ENCODE results near the gene HSD17B14. TPM values are rescaled to one million over a fixed set of nuclear protein-coding genes. Genes with fewer than 3 reads are reported as not detected.

The HSD17B14 gene
- total RNA-seq, 1 donor from 2014 or later, result 65.6 TPM

DNA sequence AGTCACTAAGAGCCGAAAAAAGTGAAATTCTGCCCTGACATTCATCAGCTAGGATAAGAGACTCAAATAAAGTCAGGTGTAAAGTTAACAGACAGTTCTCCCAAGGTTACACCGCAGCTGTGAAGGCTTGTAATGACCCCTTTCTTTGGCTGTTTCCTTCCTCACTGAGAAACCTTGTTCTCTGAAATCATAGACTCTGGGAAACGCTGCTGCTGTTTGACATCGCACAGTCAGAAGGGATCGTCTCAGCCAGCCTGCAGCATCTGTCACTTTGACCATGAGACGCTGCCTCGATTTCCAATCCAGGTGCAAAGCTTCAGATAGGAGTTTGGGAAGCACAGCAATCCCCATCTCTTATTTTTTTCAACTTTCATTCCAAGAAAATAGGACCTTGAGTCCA lies 26.1 kb downstream of the HSD17B14 start:
- H3K36me3 Mint-ChIP-seq (ENCODE audit: low read depth, unreplicated experiment), result peaks cover 9% of the 10 kb centered on the region
- H3K27me3 Mint-ChIP-seq (ENCODE audit: unreplicated experiment), result peaks cover 13% of the 10 kb centered on the region
- TF ChIP-seq, protein P1, sequence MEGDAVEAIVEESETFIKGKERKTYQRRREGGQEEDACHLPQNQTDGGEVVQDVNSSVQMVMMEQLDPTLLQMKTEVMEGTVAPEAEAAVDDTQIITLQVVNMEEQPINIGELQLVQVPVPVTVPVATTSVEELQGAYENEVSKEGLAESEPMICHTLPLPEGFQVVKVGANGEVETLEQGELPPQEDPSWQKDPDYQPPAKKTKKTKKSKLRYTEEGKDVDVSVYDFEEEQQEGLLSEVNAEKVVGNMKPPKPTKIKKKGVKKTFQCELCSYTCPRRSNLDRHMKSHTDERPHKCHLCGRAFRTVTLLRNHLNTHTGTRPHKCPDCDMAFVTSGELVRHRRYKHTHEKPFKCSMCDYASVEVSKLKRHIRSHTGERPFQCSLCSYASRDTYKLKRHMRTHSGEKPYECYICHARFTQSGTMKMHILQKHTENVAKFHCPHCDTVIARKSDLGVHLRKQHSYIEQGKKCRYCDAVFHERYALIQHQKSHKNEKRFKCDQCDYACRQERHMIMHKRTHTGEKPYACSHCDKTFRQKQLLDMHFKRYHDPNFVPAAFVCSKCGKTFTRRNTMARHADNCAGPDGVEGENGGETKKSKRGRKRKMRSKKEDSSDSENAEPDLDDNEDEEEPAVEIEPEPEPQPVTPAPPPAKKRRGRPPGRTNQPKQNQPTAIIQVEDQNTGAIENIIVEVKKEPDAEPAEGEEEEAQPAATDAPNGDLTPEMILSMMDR (IDR thresholded peaks at IDR 0.05; ENCODE audit: unreplicated experiment), result no peak
- DNase-seq (ENCODE audit: low spot score), result no peak
- peaks cover 17% of the 10 kb centered on the region for H3K4me1 Mint-ChIP-seq (ENCODE audit: unreplicated experiment)
- no peak overlapping the region for H3K27ac Mint-ChIP-seq (ENCODE audit: unreplicated experiment)
- no peaks in the 10 kb centered on the region for H3K9me3 Mint-ChIP-seq (ENCODE audit: unreplicated experiment)
- H3K4me3 Mint-ChIP-seq (ENCODE audit: unreplicated experiment), result peak overlapping the region; percentile 81

DNA sequence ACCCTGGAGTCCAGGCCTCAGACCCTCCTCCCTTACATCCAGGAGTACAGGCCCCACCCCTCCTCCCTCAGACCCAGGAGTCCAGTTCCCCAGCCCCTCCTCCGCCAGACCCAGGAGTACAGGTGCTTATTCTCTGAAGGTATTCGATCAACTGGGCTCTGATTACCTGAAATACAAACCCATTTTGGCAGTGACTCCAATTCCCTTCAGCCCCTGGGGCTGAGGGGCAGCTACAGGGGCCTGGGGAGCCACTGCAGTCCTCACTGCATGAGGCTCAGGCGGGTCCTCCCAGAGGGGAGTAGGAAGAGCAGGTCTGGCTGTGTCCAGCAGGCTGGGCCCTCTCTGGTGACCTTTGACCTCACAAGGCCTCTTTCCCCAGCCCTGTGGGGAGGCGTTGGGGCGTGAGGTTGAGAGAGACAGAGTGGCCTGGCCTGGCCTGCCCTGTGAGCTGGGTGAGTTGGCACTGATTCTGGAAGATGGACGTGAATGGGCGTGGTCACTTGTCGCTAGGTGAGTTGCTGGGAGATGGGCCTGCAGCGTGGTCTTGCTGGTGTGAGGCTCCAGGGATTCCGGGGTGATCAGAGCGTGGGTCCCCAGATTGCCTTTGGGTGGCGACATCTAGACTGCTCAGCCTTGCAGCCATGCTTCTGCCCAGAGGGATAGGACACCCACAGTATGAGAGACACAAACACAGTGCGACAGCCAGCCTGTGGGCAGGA lies 28.5 kb downstream of the HSD17B14 start:
- Mint-ChIP-seq H3K27ac (ENCODE audit: unreplicated experiment) (peak overlapping the region; percentile 1), H3K9me3 (ENCODE audit: unreplicated experiment) (no peaks in the 10 kb centered on the region), H3K27me3 (ENCODE audit: unreplicated experiment) (peaks cover 21% of the 10 kb centered on the region), H3K4me3 (ENCODE audit: unreplicated experiment) (peak overlapping the region; percentile 1), H3K36me3 (ENCODE audit: low read depth, unreplicated experiment) (peaks cover 9% of the 10 kb centered on the region), H3K4me1 (ENCODE audit: unreplicated experiment) (peaks cover 17% of the 10 kb centered on the region)
- no peak for DNase-seq (ENCODE audit: low spot score)
- TF ChIP-seq, protein P1 (IDR thresholded peaks at IDR 0.05; ENCODE audit: unreplicated experiment), result no peak

DNA sequence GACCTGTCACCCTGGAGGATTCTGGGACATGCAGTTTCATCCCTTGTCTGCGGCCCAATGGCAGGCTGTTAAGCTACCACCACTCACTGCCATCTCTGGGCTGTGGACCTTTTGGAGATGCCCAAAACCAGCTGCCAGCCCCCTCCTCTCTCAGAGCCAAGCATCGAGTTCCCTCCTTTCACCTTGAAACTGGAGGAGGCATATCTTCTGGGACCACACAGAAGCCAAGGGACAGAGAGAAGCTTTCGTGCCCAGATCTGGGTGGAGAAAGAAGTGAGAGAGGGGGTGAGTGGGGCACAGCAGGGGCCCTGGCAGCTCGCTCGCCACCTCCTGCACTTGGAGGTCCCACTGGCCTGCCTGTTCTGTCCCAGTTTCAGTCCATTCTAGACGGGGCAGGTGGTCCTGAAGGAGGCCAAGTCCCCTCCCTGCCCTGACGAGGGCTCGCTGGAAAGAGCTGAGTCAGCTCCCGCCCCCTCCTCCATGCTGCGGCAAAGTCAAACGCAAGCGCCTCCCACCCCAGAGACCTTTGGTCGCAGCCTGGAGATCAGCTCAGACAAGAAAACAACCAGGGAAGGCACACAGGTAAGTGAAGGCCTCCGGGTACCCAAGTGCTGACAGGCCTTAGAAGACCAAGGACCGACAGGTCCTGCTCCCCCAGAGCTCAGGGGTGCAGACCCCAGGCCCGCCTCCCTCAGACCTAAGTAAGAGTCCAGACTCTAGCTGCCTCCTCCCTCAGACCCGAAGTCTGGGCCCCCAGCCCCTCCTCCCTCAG lies 29.3 kb downstream of the HSD17B14 start:
- peaks cover 13% of the 10 kb centered on the region for H3K4me1 Mint-ChIP-seq (ENCODE audit: unreplicated experiment)
- no peaks in the 10 kb centered on the region for H3K9me3 Mint-ChIP-seq (ENCODE audit: unreplicated experiment)
- DNase-seq (ENCODE audit: low spot score), result peak; percentile 55
- peaks cover 18% of the 10 kb centered on the region for H3K27me3 Mint-ChIP-seq (ENCODE audit: unreplicated experiment)
- H3K4me3 Mint-ChIP-seq (ENCODE audit: unreplicated experiment), result no peak overlapping the region
- H3K36me3 Mint-ChIP-seq (ENCODE audit: low read depth, unreplicated experiment), result peaks cover 9% of the 10 kb centered on the region
- no peak overlapping the region for H3K27ac Mint-ChIP-seq (ENCODE audit: unreplicated experiment)
- TF ChIP-seq, protein P1 (IDR thresholded peaks at IDR 0.05; ENCODE audit: unreplicated experiment), result no peak

DNA sequence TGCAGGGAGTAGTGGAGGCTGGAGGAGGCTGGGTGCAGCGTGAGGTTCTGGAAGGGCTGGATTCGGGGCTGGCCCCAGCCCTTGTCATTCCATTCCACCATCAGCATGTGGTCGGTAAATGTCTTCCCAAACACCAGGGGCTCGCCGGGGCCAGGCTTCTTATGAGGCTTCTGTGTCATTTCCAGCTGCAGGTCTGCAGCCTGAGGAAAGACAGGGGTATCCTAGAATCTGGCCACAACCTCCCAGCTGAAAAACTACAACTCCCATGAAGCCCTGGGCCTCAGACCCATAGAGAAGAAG lies 29.8 kb downstream of the HSD17B14 start:
- Mint-ChIP-seq H3K27me3 (ENCODE audit: unreplicated experiment) (peaks cover 18% of the 10 kb centered on the region), H3K4me1 (ENCODE audit: unreplicated experiment) (peaks cover 12% of the 10 kb centered on the region), H3K27ac (ENCODE audit: unreplicated experiment) (no peak overlapping the region), H3K36me3 (ENCODE audit: low read depth, unreplicated experiment) (peaks cover 9% of the 10 kb centered on the region), H3K9me3 (ENCODE audit: unreplicated experiment) (no peaks in the 10 kb centered on the region), H3K4me3 (ENCODE audit: unreplicated experiment) (peak overlapping the region; percentile 70)
- no peak for DNase-seq (ENCODE audit: low spot score)
- TF ChIP-seq, protein P1 (IDR thresholded peaks at IDR 0.05; ENCODE audit: unreplicated experiment), result no peak

GRCh38 chr19:48805452-48805851 lies 30.8 kb downstream of the HSD17B14 start:
- H3K36me3 Mint-ChIP-seq (ENCODE audit: low read depth, unreplicated experiment), result peaks cover 9% of the 10 kb centered on the region
- peaks cover 20% of the 10 kb centered on the region for H3K27me3 Mint-ChIP-seq (ENCODE audit: unreplicated experiment)
- no peak overlapping the region for H3K27ac Mint-ChIP-seq (ENCODE audit: unreplicated experiment)
- H3K4me3 Mint-ChIP-seq (ENCODE audit: unreplicated experiment), result peak overlapping the region; percentile 26
- no peak for DNase-seq (ENCODE audit: low spot score)
- H3K4me1 Mint-ChIP-seq (ENCODE audit: unreplicated experiment), result peaks cover 12% of the 10 kb centered on the region
- no peaks in the 10 kb centered on the region for H3K9me3 Mint-ChIP-seq (ENCODE audit: unreplicated experiment)
- TF ChIP-seq, protein P1 (IDR thresholded peaks at IDR 0.05; ENCODE audit: unreplicated experiment), result no peak

All from endothelial cell (in vitro differentiated cells).